ENCODE measurements around the gene ANKRD33B. TPM values are rescaled to one million over a fixed set of nuclear protein-coding genes. Genes with fewer than 3 reads are reported as not detected.

The ANKRD33B gene
- polyA plus RNA-seq, 3 donors: 0.05 TPM; not detected in 2

GRCh38 chr5:10594591-10595210 lies 30.8 kb downstream of the ANKRD33B start:
- DNase-seq: no peak
- H3K4me1 Mint-ChIP-seq: peaks cover 18% of the 10 kb centered on the region
- no peaks in the 10 kb centered on the region for H3K36me3 ChIP-seq (replicated peaks in 1 of 2; ENCODE audit: control insufficient read depth in 1 of 2, insufficient read depth in 2 of 2, low read length in 2 of 2)
- H3K27me3 ChIP-seq (ENCODE audit: control insufficient read depth in 2 of 2, insufficient read depth in 2 of 2, low read length in 2 of 2): no peaks in the 10 kb centered on the region
- peaks cover 0 to 3% (median 0%) of the 10 kb centered on the region in 7 donors for H3K9me3 Mint-ChIP-seq
- no peaks in the 10 kb centered on the region for H3K36me3 Mint-ChIP-seq
- no peaks in the 10 kb centered on the region for H3K79me2 ChIP-seq (ENCODE audit: insufficient read depth, low read length)
- H3K9me3 ChIP-seq (replicated peaks in 1 of 2; ENCODE audit: control insufficient read depth in 1 of 2, insufficient read depth in 1 of 2, low read length in 2 of 2): no peaks in the 10 kb centered on the region
- intact Hi-C loops (cut with micrococcal nuclease): no loop called here
- H2AFZ ChIP-seq (ENCODE audit: insufficient read depth, low read depth, low read length, poor library complexity, severe bottlenecking): no peak overlapping the region
- H4K20me1 ChIP-seq (ENCODE audit: insufficient read depth, low read length): no peaks in the 10 kb centered on the region
- no peak overlapping the region for H3K9ac ChIP-seq (ENCODE audit: insufficient read depth, low read length, poor library complexity, severe bottlenecking)
- peaks cover 0 to 2% (median 2%) of the 10 kb centered on the region in 3 donors for H3K27me3 Mint-ChIP-seq (ENCODE audit: low read depth in 3 of 3)
- H3K4me3 Mint-ChIP-seq: no peak overlapping the region
- 94% methylated on average over 11 of the region's 11 CpGs for WGBS (ENCODE audit: insufficient coverage)
- no peak overlapping the region for H3K27ac Mint-ChIP-seq
- H3K4me3 ChIP-seq (replicated peaks in 1 of 3; ENCODE audit: low read depth in 2 of 3, low read length in 3 of 3): no peak overlapping the region
- no peak overlapping the region for H3K27ac ChIP-seq (ENCODE audit: low read depth in 1 of 2, low read length in 2 of 2)
- peaks cover 8 to 10% of the 10 kb centered on the region in 2 donors for H3K4me1 ChIP-seq (ENCODE audit: control insufficient read depth in 1 of 2, insufficient read depth in 2 of 2, low read length in 2 of 2)
- TF ChIP-seq, protein P1, sequence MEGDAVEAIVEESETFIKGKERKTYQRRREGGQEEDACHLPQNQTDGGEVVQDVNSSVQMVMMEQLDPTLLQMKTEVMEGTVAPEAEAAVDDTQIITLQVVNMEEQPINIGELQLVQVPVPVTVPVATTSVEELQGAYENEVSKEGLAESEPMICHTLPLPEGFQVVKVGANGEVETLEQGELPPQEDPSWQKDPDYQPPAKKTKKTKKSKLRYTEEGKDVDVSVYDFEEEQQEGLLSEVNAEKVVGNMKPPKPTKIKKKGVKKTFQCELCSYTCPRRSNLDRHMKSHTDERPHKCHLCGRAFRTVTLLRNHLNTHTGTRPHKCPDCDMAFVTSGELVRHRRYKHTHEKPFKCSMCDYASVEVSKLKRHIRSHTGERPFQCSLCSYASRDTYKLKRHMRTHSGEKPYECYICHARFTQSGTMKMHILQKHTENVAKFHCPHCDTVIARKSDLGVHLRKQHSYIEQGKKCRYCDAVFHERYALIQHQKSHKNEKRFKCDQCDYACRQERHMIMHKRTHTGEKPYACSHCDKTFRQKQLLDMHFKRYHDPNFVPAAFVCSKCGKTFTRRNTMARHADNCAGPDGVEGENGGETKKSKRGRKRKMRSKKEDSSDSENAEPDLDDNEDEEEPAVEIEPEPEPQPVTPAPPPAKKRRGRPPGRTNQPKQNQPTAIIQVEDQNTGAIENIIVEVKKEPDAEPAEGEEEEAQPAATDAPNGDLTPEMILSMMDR (IDR thresholded peaks at IDR 0.05): no peak
- H3K4me2 ChIP-seq (replicated peaks; ENCODE audit: extremely low read depth, low read length, poor library complexity, severe bottlenecking): no peak overlapping the region

GRCh38 chr5:10595293-10595671 lies 31.4 kb downstream of the ANKRD33B start:
- Histone ChIP-seq H3K27me3 (ENCODE audit: control insufficient read depth in 2 of 2, insufficient read depth in 2 of 2, low read length in 2 of 2) (no peaks in the 10 kb centered on the region), H3K9ac (ENCODE audit: insufficient read depth, low read length, poor library complexity, severe bottlenecking) (no peak overlapping the region), H3K79me2 (ENCODE audit: insufficient read depth, low read length) (no peaks in the 10 kb centered on the region), H3K27ac (ENCODE audit: low read depth in 1 of 2, low read length in 2 of 2) (no peak overlapping the region), H2AFZ (ENCODE audit: insufficient read depth, low read depth, low read length, poor library complexity, severe bottlenecking) (peak overlapping the region; percentile 58), H3K4me3 (replicated peaks in 1 of 3; ENCODE audit: low read depth in 2 of 3, low read length in 3 of 3) (peak overlapping the region in 2 of 3 experiments; percentile 31 to 46), H3K9me3 (replicated peaks in 1 of 2; ENCODE audit: control insufficient read depth in 1 of 2, insufficient read depth in 1 of 2, low read length in 2 of 2) (no peaks in the 10 kb centered on the region), H3K4me1 (ENCODE audit: control insufficient read depth in 1 of 2, insufficient read depth in 2 of 2, low read length in 2 of 2) (peaks cover 8 to 10% of the 10 kb centered on the region in 2 donors), H3K4me2 (replicated peaks; ENCODE audit: extremely low read depth, low read length, poor library complexity, severe bottlenecking) (peak overlapping the region; percentile 62), H4K20me1 (ENCODE audit: insufficient read depth, low read length) (no peaks in the 10 kb centered on the region), H3K36me3 (replicated peaks in 1 of 2; ENCODE audit: control insufficient read depth in 1 of 2, insufficient read depth in 2 of 2, low read length in 2 of 2) (no peaks in the 10 kb centered on the region)
- WGBS (ENCODE audit: insufficient coverage): no CpG with 5 or more reads among the region's 6 CpGs
- Mint-ChIP-seq H3K27me3 (ENCODE audit: low read depth in 3 of 3) (peaks cover 0 to 2% (median 2%) of the 10 kb centered on the region in 3 donors), H3K9me3 (peaks cover 0 to 3% (median 0%) of the 10 kb centered on the region in 7 donors), H3K36me3 (no peaks in the 10 kb centered on the region), H3K4me3 (no peak overlapping the region), H3K4me1 (peaks cover 18% of the 10 kb centered on the region), H3K27ac (peak overlapping the region in 2 of 7 donors; percentile 9 to 51)
- no peak for DNase-seq
- intact Hi-C loops (cut with micrococcal nuclease): no loop called here
- TF ChIP-seq, protein P1 (IDR thresholded peaks at IDR 0.05): no peak

Measured in CD14-positive monocyte (primary cell).